ENCODE data around the gene TMEM26. TPM values are rescaled to one million over a fixed set of nuclear protein-coding genes. Genes with fewer than 3 reads are reported as not detected.

The TMEM26 gene
- total and polyA plus RNA-seq, 2 of the 8 experiments (the other 6 are each of a cell fraction or from before 2014, with no cell fraction given), result 1.6 to 2.8 TPM

- Histone ChIP-seq H2AK5ac (ENCODE audit: low read depth, low read length) (no peak overlapping the region), H3K14ac (ENCODE audit: insufficient read length) (no peak overlapping the region), H3K4me2 (ENCODE audit: insufficient read depth in 1 of 2, low read depth in 2 of 2, low read length in 2 of 2) (no peak overlapping the region), H3K79me2 (ENCODE audit: control insufficient read depth in 1 of 2, insufficient read depth in 2 of 2, low read length in 2 of 2) (no peaks in the 10 kb centered on the region), H4K5ac (ENCODE audit: insufficient read length, low read depth, low read length) (no peak overlapping the region), H2AFZ (ENCODE audit: low read length) (no peak overlapping the region), H4K20me1 (replicated peaks in 1 of 2; ENCODE audit: control insufficient read depth in 1 of 2, insufficient read depth in 2 of 2, low read length in 2 of 2) (no peaks in the 10 kb centered on the region), H4K91ac (replicated peaks; ENCODE audit: insufficient read length, low read length) (no peak overlapping the region), H3K4ac (replicated peaks; ENCODE audit: insufficient read length, low read depth, low read length) (no peak overlapping the region), H3K4me3 (ENCODE audit: extremely low read depth in 1 of 4, insufficient read depth in 2 of 4, low read depth in 3 of 4, low read length in 4 of 4) (no peak overlapping the region), H2BK15ac (ENCODE audit: low read length) (no peak overlapping the region), H3K9me3 (ENCODE audit: insufficient read depth in 2 of 2, low read depth in 1 of 2, low read length in 1 of 2) (no peaks in the 10 kb centered on the region), H3K23me2 (ENCODE audit: low read depth, low read length) (no peaks in the 10 kb centered on the region), H3K79me1 (ENCODE audit: low read depth, low read length) (no peaks in the 10 kb centered on the region), H3K9ac (replicated peaks in 1 of 4; ENCODE audit: extremely low read depth in 1 of 4, low read depth in 3 of 4, low read length in 3 of 4) (no peak overlapping the region), H2BK5ac (ENCODE audit: low read depth, low read length) (no peak overlapping the region), H3K23ac (ENCODE audit: insufficient read length) (no peak overlapping the region), H2BK120ac (replicated peaks; ENCODE audit: low read depth, low read length) (no peak overlapping the region), H3K36me3 (ENCODE audit: control insufficient read depth in 2 of 4, insufficient read depth in 4 of 4, low read length in 3 of 4) (no peaks in the 10 kb centered on the region; a peak in 1 of 8 replicates), H3K18ac (ENCODE audit: extremely low read depth, low read length) (no peak overlapping the region), H2BK12ac (ENCODE audit: low read depth, low read length) (no peak overlapping the region), H3K27ac (ENCODE audit: low read depth, low read length) (no peak overlapping the region), H4K8ac (ENCODE audit: extremely low read depth, insufficient read depth, low read length) (no peak overlapping the region), H3K56ac (replicated peaks; ENCODE audit: insufficient read length, low read depth, low read length) (no peak overlapping the region), H2BK20ac (ENCODE audit: low read length) (no peak overlapping the region), H3K4me1 (replicated peaks in 1 of 4; ENCODE audit: control insufficient read depth in 3 of 4, insufficient read depth in 4 of 4, low read length in 3 of 4) (peaks cover 0 to 11% (median 2%) of the 10 kb centered on the region in 4 experiments; a peak in 3 of 7 replicates), H3K27me3 (replicated peaks in 1 of 4; ENCODE audit: control insufficient read depth in 3 of 4, extremely low read depth in 1 of 4, insufficient read depth in 3 of 4, low read length in 3 of 4) (no peaks in the 10 kb centered on the region)
- POLR2A ChIA-PET (ENCODE audit: partially characterized antibody), result no interaction called here
- DNase-seq (ENCODE audit: low read depth in 1 of 2, low spot score in 2 of 2) (no peak), FAIRE-seq (no peak)
- CTCF ChIA-PET (ENCODE audit: partially characterized antibody), result no interaction called here
- TF ChIP-seq RBBP5 (IDR thresholded peaks at IDR 0.05; ENCODE audit: borderline replicate concordance, low read depth, low read length) (no peak), CEBPB (IDR thresholded peaks at IDR 0.05; ENCODE audit: low read depth, low read length) (no peak), CBX5 (IDR thresholded peaks at IDR 0.05; ENCODE audit: low read depth, low read length) (no peak), MAX (IDR thresholded peaks at IDR 0.05) (no peak), ASH2L (IDR thresholded peaks at IDR 0.05; ENCODE audit: low read length) (no peak), SAP30 (IDR thresholded peaks at IDR 0.05; ENCODE audit: insufficient read depth, insufficient replicate concordance, low read length) (no peak), EZH2 (IDR thresholded peaks at IDR 0.05; ENCODE audit: low read depth, low read length, severe bottlenecking) (no peak), NRF1 (IDR thresholded peaks at IDR 0.05; ENCODE audit: low read depth, low read length) (no peak), RXRA (IDR thresholded peaks at IDR 0.05; ENCODE audit: insufficient read depth, low read depth, low read length) (no peak), RAD21 (IDR thresholded peaks at IDR 0.05 in 1 of 2, conservative IDR thresholded peaks at IDR 0.05 in 1 of 2; ENCODE audit: low read depth in 2 of 2, low read length in 2 of 2) (no peak), CBX8 (IDR thresholded peaks at IDR 0.05; ENCODE audit: borderline replicate concordance, low read depth, low read length) (no peak), KDM1A (IDR thresholded peaks at IDR 0.05; ENCODE audit: borderline replicate concordance, low read length) (no peak), FOSL1 (IDR thresholded peaks at IDR 0.05; ENCODE audit: insufficient read depth, low read depth, low read length) (no peak), POU5F1 (IDR thresholded peaks at IDR 0.05; ENCODE audit: low read depth, low read length) (no peak), POLR2A (IDR thresholded peaks at IDR 0.05; ENCODE audit: control extremely low read depth in 1 of 2, low read depth in 2 of 2, low read length in 2 of 2) (no peak), MAFK (IDR thresholded peaks at IDR 0.05; ENCODE audit: low read depth, low read length) (no peak)
Measured at GRCh38 chr10:61404751-61405150, 48.4 kb downstream of the TMEM26 start.
